ENCODE data around the gene ANKRD34B. TPM values are rescaled to one million over a fixed set of nuclear protein-coding genes. Genes with fewer than 3 reads are reported as not detected.
"Not testable (repeated sequence)": the region's sequence is repeated elsewhere in the genome, so short reads cannot be mapped to it uniquely, and the experiment has no call there.

ANKRD34B gene
- total RNA-seq = not detected
- long read RNA-seq = 0 reads

DNA sequence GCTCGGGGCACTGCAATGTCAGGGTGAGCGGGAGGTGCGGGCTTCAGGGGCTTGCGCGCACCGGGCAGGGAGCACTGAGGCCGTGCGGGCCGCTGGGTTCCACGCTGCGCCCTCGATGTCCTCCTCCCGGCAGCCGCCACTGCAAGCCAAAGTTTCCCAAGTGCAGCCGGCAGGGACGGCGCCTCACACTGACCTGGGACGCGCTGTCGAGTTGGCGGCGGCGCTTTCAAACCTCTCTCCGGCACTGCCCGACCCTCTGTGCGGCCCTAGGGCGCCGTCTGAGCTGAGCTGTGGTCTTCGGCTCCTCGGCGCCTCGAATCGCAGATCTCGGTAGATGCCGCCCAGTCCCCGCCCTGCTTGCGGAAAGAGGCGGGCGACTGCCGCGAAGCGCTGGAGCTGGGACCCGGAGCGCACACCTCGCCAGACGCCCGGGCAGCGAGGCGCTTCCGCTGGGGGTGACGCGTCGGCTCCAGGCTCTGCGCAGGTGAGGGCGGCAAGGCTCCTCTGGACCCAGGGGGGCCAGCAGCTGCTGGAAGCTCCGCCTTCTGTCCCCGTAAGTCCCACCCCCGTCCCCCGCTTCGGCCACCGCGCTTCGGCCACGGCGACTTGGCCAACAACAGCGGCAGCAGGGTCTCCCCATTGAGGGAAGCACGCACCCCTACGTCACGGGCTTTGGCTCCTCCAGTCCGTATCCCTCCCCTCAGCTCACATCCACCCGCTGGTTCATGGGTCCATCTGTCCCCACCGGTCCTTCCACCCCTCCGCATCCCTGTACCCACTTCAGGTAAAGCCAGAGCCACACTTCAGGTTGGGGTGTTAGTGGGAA, at the start of gene ANKRD34B:
ANKRD34B (minus strand) TSS at position 320 of the 826 bp plus-strand sequence. CDS start 10,261 bp downstream, outside the sequence.
- intact Hi-C loops (cut with DNase I, micrococcal nuclease) = no loop called here
- DNase-seq = peak in 1 of 2 donors; percentile 7
- ATAC-seq = peak; percentile 57

GRCh38 chr5:80619086-80619485, 49.0 kb upstream of the ANKRD34B start:
- intact Hi-C loops (cut with DNase I, micrococcal nuclease) = no loop called here
- DNase-seq = no peak
- no peak for ATAC-seq

DNA sequence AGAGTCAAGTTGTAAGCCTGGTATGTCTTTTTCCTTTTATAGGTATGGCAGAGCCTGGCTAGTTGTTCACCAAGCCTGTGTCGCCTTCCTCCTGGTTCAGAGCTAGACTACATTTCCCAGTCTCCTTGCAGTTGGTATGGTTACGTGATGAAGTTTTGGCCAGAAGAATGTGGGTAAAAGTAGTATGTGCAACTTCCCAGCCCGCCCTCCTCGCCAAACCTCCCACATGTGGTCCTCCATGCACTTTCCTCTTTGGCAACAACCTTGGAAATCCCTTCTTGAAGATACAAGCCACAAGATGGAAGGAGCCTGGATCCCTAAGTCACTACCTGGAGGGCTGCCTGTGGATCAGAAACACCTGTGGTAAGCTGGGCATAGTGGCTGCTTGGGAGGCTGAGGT, 48.4 kb upstream of the ANKRD34B start:
- intact Hi-C loops (cut with DNase I, micrococcal nuclease) = no loop called here
- DNase-seq = no peak
- ATAC-seq = no peak

- ATAC-seq (no peak), DNase-seq (no peak)
- intact Hi-C loops (cut with DNase I, micrococcal nuclease) = no loop called here
These were observed 45.3 kb upstream of the ANKRD34B start for GRCh38 chr5:80615266-80615914.

GRCh38 chr5:80609692-80610091, 39.6 kb upstream of the ANKRD34B start:
- no peak for DNase-seq
- intact Hi-C loops (cut with DNase I, micrococcal nuclease) = no loop called here
- ATAC-seq = no peak

GRCh38 chr5:80608731-80609130, 38.7 kb upstream of the ANKRD34B start:
- intact Hi-C loops (cut with DNase I, micrococcal nuclease) = no loop called here
- ATAC-seq = peak; percentile 77

DNA sequence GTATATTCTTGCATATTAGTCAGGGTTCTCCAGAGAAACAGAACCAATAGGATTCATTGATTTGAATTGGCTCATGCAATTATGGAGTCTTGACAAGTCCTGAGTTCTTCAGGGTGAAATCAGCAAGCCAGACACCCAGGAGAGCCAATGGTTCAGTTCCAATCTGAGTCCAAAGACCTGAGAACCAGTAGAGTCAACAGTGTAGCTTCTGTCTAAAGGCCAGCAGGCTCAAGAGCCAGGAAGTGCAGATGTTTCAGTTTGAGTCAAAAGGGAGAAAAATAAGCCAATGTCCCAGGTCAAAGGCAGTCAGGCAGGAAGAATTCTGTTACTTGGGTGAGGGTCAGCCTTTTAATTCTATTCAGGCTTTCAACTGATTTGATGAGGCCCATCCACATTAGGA, 37.8 kb upstream of the ANKRD34B start:
- peak; percentile 49 for ATAC-seq
- intact Hi-C loops (cut with DNase I, micrococcal nuclease) = no loop called here
- DNase-seq = no peak

More at GRCh38 chr5:80608731-80609130, 38.7 kb upstream of the ANKRD34B start:
- DNase-seq = no peak

DNA sequence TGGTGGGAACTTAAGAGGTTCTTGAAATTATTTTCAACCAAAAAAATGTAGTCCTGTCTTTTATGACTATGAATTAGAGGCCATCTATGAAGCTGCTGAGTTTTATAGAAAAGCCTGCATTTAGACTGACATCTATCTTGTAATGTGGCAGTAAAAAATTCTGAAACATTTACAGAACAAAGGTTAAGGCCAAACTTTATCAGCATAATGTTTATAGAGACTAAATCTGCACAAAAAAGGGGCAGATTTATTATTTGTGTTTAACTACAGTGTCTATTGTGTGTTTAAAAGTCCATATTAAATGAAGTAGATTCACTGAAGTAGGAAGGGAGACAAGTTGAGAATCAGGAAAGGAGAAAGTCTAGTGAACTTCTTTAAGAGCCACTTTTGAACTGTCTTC, 37.3 kb upstream of the ANKRD34B start:
- ATAC-seq = peak; percentile 37
- intact Hi-C loops (cut with DNase I, micrococcal nuclease) = no loop called here
- DNase-seq = no peak

DNA sequence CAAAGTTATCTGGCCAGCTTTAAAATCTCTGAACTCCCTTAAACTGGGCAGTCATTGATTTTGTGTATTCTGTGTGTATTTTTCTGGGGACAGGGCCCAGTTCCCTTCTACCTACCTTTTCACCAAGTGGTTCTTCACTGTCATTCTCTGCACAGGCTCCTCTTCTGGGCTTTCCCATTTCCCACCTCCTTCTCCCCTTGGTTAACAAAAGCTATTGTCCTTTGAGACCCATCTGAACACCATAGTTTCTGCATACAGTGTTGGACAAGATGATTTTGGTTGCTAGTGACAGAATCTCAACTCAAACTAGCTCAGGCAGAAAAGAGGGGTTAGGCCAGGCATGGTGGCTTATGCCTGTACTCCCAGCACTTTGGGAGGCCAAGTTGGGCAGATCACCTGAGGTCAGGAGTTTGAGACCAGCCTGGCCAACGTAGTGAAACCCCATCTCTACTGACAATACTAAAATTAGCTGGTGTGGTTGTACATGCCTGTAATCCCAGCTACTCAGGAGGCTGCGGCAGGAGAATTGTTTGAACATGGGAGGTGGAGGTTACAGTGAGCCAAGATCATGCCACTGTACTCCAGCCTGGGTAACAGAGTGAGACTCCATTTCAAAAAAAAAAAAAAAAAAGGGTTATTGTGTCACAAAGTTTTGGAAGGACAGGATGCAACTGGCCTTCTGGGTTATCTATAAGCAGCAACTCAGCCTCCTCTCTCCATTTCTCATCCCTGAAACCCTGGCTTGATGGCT, 31.0 kb upstream of the ANKRD34B start:
- ATAC-seq (no peak), DNase-seq (no peak)
- intact Hi-C loops (cut with DNase I, micrococcal nuclease) = no loop called here

DNA sequence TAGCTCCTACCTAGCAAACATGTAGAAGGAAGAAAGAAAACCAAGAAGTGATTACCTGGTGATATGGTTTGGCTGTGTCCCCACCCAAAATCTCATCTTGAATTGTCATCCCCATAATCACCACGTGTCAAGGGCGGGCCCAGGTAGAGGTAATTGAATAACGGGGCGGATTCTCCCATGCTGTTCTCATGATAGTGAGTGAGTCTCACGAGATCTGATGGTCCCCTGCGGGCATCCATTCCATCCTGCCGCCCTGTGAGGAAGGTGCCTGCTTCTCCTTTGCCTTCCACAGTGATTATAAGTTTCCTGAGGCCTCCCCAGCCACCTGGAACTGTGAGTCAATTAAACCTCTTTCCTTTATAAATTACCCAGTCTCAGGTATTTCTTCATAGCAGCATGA, 27.4 kb upstream of the ANKRD34B start:
- DNase-seq (no peak), ATAC-seq (no peak)
- intact Hi-C loops (cut with DNase I, micrococcal nuclease) = no loop called here

- intact Hi-C loops (cut with DNase I, micrococcal nuclease) = no loop called here
- DNase-seq = no peak
- no peak for ATAC-seq
These were observed 24.7 kb upstream of the ANKRD34B start for GRCh38 chr5:80594810-80595209.

- ATAC-seq = no peak
- no peak for DNase-seq
- intact Hi-C loops (cut with DNase I, micrococcal nuclease) = no loop called here
These were observed 22.7 kb upstream of the ANKRD34B start for GRCh38 chr5:80592761-80593160.

- DNase-seq = no peak
- intact Hi-C loops (cut with DNase I, micrococcal nuclease) = no loop called here
- ATAC-seq = no peak
These were observed 22.0 kb upstream of the ANKRD34B start for GRCh38 chr5:80592105-80592504.

- intact Hi-C loops (cut with DNase I, micrococcal nuclease) = no loop called here
- ATAC-seq = no peak
- DNase-seq = no peak
These were observed 21.3 kb upstream of the ANKRD34B start for GRCh38 chr5:80591352-80591751.

DNA sequence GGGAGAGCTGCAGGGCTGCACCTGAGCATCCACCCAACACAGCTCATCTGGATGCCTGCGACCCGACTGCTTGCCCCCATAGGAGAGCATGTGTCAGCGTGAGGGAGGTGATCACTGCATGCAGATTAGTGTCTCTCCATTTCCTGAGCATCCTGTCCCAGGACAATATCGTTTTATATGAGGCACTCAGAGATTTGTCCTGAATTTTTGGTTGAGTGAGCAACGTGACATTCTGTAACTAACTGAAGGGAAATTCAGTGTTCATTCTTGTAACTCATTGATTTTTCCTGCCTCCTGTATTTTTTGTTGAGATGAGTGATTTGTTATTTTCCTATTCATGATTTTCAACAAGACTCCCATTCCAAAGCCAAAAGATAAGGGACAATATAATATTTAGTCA, 20.7 kb upstream of the ANKRD34B start:
- no peak for ATAC-seq

GRCh38 chr5:80588858-80589540, 18.9 kb upstream of the ANKRD34B start:
- intact Hi-C loops (cut with DNase I, micrococcal nuclease) = no loop called here
- ATAC-seq (no peak), DNase-seq (no peak)

More for the DNA sequence above, 20.7 kb upstream of the ANKRD34B start:
- DNase-seq = no peak
- intact Hi-C loops (cut with DNase I, micrococcal nuclease) = no loop called here

DNA sequence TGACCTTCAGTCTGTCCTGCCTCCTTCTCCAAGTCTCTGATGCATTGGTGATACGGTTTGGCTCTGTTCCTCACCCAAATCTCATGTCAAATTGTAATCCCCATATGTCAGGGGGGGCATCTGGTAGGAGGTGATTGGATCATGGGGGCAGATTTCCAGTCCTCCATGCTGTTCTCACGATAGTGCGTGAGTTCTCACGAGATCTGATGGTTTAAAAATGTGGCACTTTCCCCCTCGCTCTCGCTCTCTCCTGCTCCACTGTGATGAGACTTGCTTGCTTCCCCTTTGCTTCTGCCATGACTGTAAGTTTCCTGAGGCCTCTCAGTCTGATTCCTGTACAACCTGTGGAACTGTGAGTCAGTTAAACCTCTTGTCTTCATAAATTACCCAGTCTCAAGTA, 14.7 kb upstream of the ANKRD34B start:
- no peak for ATAC-seq
- intact Hi-C loops (cut with DNase I, micrococcal nuclease) = no loop called here

DNA sequence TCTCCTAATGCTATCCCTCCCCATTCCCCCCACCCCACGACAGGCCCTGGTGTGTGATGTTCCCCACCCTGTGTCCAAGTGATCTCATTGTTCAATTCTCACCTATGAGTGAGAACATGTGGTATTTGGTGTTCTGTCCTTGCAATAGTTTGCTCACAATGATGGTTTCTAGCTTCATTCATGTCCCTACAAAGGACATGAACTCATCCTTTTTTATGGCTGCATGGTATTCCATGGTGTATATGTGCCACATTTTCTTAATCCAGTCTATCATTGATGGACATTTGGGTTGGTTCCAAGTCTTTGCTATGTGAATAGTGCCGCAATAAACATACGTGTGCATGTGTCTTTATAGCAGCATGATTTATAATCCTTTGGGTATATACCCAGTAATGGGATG, 10.2 kb upstream of the ANKRD34B start:
- DNase-seq; intact Hi-C loops (cut with DNase I, micrococcal nuclease); ATAC-seq: not testable (repeated sequence)

More for the DNA sequence above, 14.7 kb upstream of the ANKRD34B start:
- no peak for DNase-seq

- DNase-seq = no peak
- intact Hi-C loops (cut with DNase I, micrococcal nuclease) = no loop called here
- ATAC-seq = no peak
These were observed 9.0 kb upstream of the ANKRD34B start for GRCh38 chr5:80579050-80579449.

Data from left colon (tissue), 2 donors.